GM13977 (cell line): Measurements from ENCODE around the gene RAD17.
"Not testable (repeated sequence)": the region's sequence is repeated elsewhere in the genome, so short reads cannot be mapped to it uniquely, and the experiment has no call there.

Experiments used
- DNase-seq: peaks from one replicate; pipeline ENCODE4 v3.0.0; 2012; ENCODE audit warnings: low spot score
- in situ Hi-C: fragments of 300-500 bp; cut with MboI; formaldehyde crosslinking; loops from one replicate; pipeline ENCODE4 v1.12.0; 2022; ENCODE audit warnings: low sequenced_read_pairs, low pct_unique_long_range_greater_than_20kb, mixed read lengths, inconsistent platforms; ENCODE audit not compliant: unreplicated experiment
- TF ChIP-seq, protein P1 (sequence below): IDR thresholded peaks from 2 replicates; pipeline ENCODE4 v1.5.1; 2012; ENCODE audit warnings: mild to moderate bottlenecking, control low read depth; ENCODE audit not compliant: insufficient read depth; ENCODE audit errors: extremely low read depth, missing control alignments

RAD17 gene

GRCh38 chr5:69369340-69370121 lies at the start of gene RAD17, which contains the start of the genes AK6 and TAF9:
Gene RAD17 (plus strand): TSS chr5:69369818. CDS start chr5:69372209, 2,391 bp downstream.
Gene AK6 (minus strand): TSS chr5:69369520. CDS start chr5:69369490, 30 bp downstream.
Gene TAF9 (minus strand): TSS chr5:69369520. CDS start chr5:69365737, 3,783 bp downstream.
- DNase-seq: peak; percentile 90
- in situ Hi-C loops: loop anchor here (25.0 kb wide), 1 partner anchor 282 kb away; the partner anchor contains the start of gene SLC30A5
- TF ChIP-seq, protein P1, sequence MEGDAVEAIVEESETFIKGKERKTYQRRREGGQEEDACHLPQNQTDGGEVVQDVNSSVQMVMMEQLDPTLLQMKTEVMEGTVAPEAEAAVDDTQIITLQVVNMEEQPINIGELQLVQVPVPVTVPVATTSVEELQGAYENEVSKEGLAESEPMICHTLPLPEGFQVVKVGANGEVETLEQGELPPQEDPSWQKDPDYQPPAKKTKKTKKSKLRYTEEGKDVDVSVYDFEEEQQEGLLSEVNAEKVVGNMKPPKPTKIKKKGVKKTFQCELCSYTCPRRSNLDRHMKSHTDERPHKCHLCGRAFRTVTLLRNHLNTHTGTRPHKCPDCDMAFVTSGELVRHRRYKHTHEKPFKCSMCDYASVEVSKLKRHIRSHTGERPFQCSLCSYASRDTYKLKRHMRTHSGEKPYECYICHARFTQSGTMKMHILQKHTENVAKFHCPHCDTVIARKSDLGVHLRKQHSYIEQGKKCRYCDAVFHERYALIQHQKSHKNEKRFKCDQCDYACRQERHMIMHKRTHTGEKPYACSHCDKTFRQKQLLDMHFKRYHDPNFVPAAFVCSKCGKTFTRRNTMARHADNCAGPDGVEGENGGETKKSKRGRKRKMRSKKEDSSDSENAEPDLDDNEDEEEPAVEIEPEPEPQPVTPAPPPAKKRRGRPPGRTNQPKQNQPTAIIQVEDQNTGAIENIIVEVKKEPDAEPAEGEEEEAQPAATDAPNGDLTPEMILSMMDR: no peak

DNA sequence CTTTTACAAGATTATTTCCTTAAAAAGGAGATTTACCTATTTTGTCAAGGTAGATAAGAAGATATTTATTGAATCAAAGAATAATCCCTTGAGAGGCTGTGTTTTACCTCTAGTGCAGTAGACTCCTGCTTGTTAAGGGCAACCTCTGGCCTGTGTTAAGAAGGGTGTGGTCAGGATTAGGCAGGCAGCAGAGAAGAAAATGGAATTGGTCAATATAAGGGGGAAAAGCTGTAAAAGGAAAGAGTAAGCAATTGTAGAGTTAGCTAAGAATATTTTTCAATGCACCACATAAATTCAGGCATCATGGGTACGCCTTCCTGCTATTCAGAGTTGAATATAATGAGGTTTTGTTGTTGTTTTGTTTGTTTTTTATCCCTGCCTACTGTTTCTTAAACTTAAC lies 43.3 kb upstream of the RAD17 start:
- in situ Hi-C loops: no loop called here
- DNase-seq: no peak
- TF ChIP-seq, protein P1: no peak

- in situ Hi-C loops: no loop called here
- DNase-seq: no peak
- TF ChIP-seq, protein P1: no peak
These were observed 39.6 kb upstream of the RAD17 start for GRCh38 chr5:69329905-69330489.

- TF ChIP-seq, protein P1: no peak
- in situ Hi-C loops: no loop called here
- DNase-seq: no peak
These were observed 37.8 kb upstream of the RAD17 start for GRCh38 chr5:69331528-69332445.

DNA sequence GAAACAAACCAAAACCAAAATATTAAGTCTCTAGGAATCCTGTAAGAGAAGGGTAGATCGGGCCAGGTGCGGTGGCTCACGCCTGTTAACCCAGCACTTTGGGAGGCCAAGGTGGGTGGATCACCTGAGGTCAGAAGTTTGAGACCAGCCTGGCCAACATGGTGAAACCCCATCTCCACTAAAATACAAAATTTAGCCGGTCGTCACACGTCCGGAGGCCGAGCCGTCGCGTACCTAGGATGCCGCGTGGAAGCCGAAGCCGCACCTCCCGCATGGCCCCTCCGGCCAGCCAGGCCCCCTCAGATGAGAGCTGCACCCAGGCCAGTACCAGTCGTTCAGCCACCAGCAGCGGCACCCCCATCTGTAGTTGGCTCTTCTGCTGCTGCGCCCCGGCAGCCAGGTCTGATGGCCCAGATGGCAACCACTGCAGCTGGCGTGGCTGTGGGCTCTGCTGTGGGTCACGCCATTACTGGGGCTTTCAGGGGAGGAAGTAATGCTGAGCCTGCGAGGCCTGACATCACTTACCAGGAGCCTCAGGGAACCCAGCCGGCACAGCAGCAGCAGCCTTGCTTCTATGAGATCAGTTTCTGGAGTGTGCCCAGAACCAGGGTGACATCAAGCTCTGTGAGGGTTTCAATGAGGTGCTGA lies 35.8 kb upstream of the RAD17 start:
- in situ Hi-C loops, DNase-seq: not testable (repeated sequence)

GRCh38 chr5:69334793-69335268 lies 34.8 kb upstream of the RAD17 start:
- TF ChIP-seq, protein P1: peak; percentile 90
- DNase-seq: peak; percentile 81
- in situ Hi-C loops: no loop called here
